H9 (cell line): Measurements from ENCODE around the gene SDK1. TPM values are rescaled to one million over a fixed set of nuclear protein-coding genes. Genes with fewer than 3 reads are reported as not detected.

Source experiments
- DNase-seq: peaks from one replicate; pipeline ENCODE4 v3.0.0-alpha.2; 2017
- H2AFZ ChIP-seq: one replicate; pipeline ENCODE4 v1.6.1; 2013; ENCODE audit warnings: mild to moderate bottlenecking, low read length, control low read depth, moderate library complexity
- H2AK5ac ChIP-seq: 2 replicates; pipeline ENCODE4 v1.6.1; 2013; ENCODE audit warnings: low read length, control low read depth, mixed read lengths; ENCODE audit not compliant: insufficient read length
- H2BK120ac ChIP-seq: one replicate; pipeline ENCODE4 v1.6.1; 2013; ENCODE audit warnings: low read depth, mild to moderate bottlenecking, low read length, control low read depth, inconsistent platforms; ENCODE audit not compliant: poor library complexity, severe bottlenecking
- H2BK12ac ChIP-seq: 2 replicates; pipeline ENCODE4 v1.6.1; 2013; ENCODE audit warnings: low read length, control low read depth, mixed read lengths, low read depth; ENCODE audit not compliant: insufficient read length
- H2BK15ac ChIP-seq: 2 replicates; pipeline ENCODE4 v1.6.1; 2013; ENCODE audit warnings: low read depth, low read length, control low read depth
- H2BK20ac ChIP-seq: one replicate; pipeline ENCODE4 v1.6.1; 2013; ENCODE audit warnings: low read depth, mild to moderate bottlenecking, low read length, control low read depth, inconsistent platforms; ENCODE audit not compliant: poor library complexity, severe bottlenecking
- H2BK5ac ChIP-seq: 2 replicates; pipeline ENCODE4 v1.6.1; 2013; ENCODE audit warnings: low read length, control low read depth, mixed read lengths; ENCODE audit not compliant: insufficient read length
- H3K14ac ChIP-seq: 2 replicates; pipeline ENCODE4 v1.6.1; 2013; ENCODE audit warnings: low read length, control low read depth; ENCODE audit not compliant: insufficient read depth
- H3K18ac ChIP-seq: 2 replicates; pipeline ENCODE4 v1.6.1; 2013; ENCODE audit warnings: low read depth, mild to moderate bottlenecking, mixed read lengths, low read length, control low read depth; ENCODE audit not compliant: insufficient read length
- H3K23ac ChIP-seq: 2 replicates; pipeline ENCODE4 v1.6.1; 2013; ENCODE audit warnings: low read length, control low read depth, mixed read lengths, low read depth; ENCODE audit not compliant: insufficient read length
- H3K23me2 ChIP-seq: 2 replicates; pipeline ENCODE4 v1.6.1; 2013; ENCODE audit warnings: low read depth, mild to moderate bottlenecking, mixed read lengths, low read length, control low read depth; ENCODE audit not compliant: insufficient read length, poor library complexity, severe bottlenecking
- H3K27ac ChIP-seq: 2 replicates; pipeline ENCODE4 v1.5.1; 2013; ENCODE audit warnings: low read length, control low read depth, mixed read lengths, low read depth; ENCODE audit not compliant: insufficient read length
- H3K27me3 ChIP-seq: 2 replicates; pipeline ENCODE4 v1.6.1; 2013; ENCODE audit warnings: low read length, control low read depth, inconsistent platforms; ENCODE audit not compliant: insufficient read depth
- H3K4ac ChIP-seq: 2 replicates; pipeline ENCODE4 v1.6.1; 2013; ENCODE audit warnings: low read depth, mild to moderate bottlenecking, control low read depth, inconsistent platforms, low read length, moderate library complexity
- H3K4me1 ChIP-seq: 2 replicates; pipeline ENCODE4 v1.6.1; 2013; ENCODE audit warnings: low read length, control low read depth, inconsistent platforms; ENCODE audit not compliant: insufficient read depth
- H3K4me2 ChIP-seq: 2 replicates; pipeline ENCODE4 v1.6.1; 2013; ENCODE audit warnings: low read length, control low read depth, mixed read lengths; ENCODE audit not compliant: insufficient read length, insufficient read depth
- H3K56ac ChIP-seq: 2 replicates; pipeline ENCODE4 v1.6.1; 2013; ENCODE audit warnings: low read depth, mild to moderate bottlenecking, mixed read lengths, low read length, control low read depth; ENCODE audit not compliant: insufficient read length
- H3K79me1 ChIP-seq: 2 replicates; pipeline ENCODE4 v1.6.1; 2013; ENCODE audit warnings: low read depth, mild to moderate bottlenecking, moderate library complexity, low read length, control low read depth, inconsistent platforms; ENCODE audit not compliant: insufficient read depth, poor library complexity, severe bottlenecking
- H3K79me2 ChIP-seq: 2 replicates; pipeline ENCODE4 v1.6.1; 2013; ENCODE audit warnings: low read length, control low read depth, inconsistent platforms; ENCODE audit not compliant: insufficient read depth
- H3K9ac ChIP-seq: 2 replicates; pipeline ENCODE4 v1.6.1; 2013; ENCODE audit warnings: low read length, control low read depth, mixed read lengths; ENCODE audit not compliant: insufficient read length; ENCODE audit errors: extremely low read depth
- H3K9me3 ChIP-seq: one replicate; pipeline ENCODE4 v1.6.1; 2013; ENCODE audit warnings: low read depth, low read length, inconsistent platforms; ENCODE audit not compliant: control insufficient read depth
- H3T11ph ChIP-seq: one replicate; pipeline ENCODE4 v1.6.1; 2013; ENCODE audit warnings: mild to moderate bottlenecking, low read length, control low read depth, inconsistent platforms
- H4K20me1 ChIP-seq: one replicate; pipeline ENCODE4 v1.6.1; 2013; ENCODE audit not compliant: control insufficient read depth, insufficient read length, insufficient read depth
- H4K5ac ChIP-seq: 2 replicates; pipeline ENCODE4 v1.6.1; 2013; ENCODE audit warnings: low read depth, mild to moderate bottlenecking, mixed read lengths, low read length, control low read depth; ENCODE audit not compliant: insufficient read length
- H4K8ac ChIP-seq: replicated peaks from 2 replicates; pipeline ENCODE4 v1.6.1; 2013; ENCODE audit warnings: low read length, control low read depth, mixed read lengths, low read depth; ENCODE audit not compliant: insufficient read length
- H4K91ac ChIP-seq: 2 replicates; pipeline ENCODE4 v1.6.1; 2013; ENCODE audit warnings: low read depth, mild to moderate bottlenecking, moderate library complexity, mixed read lengths, low read length, control low read depth; ENCODE audit not compliant: insufficient read length
- H3K27ac Mint-ChIP-seq, 3 experiments: 2 replicates in 2 of 3; 3 replicates in 1 of 3; pipeline ENCODE4 v1.8.0; 2020 to 2021; ENCODE audit warnings: mixed read lengths in 3 of 3, mild to moderate bottlenecking in 1 of 3, moderate library complexity in 1 of 3
- H3K27me3 Mint-ChIP-seq: 2 replicates; pipeline ENCODE4 v1.8.0; 2021; ENCODE audit warnings: low read depth, mild to moderate bottlenecking, moderate library complexity, mixed read lengths
- H3K36me3 Mint-ChIP-seq, 3 experiments: 2 replicates in 2 of 3; 3 replicates in 1 of 3; pipeline ENCODE4 v1.8.0; 2020 to 2021; ENCODE audit warnings: low read depth in 3 of 3, mixed read lengths in 3 of 3; ENCODE audit not compliant: insufficient read depth in 1 of 3
- H3K4me1 Mint-ChIP-seq, 2 experiments: 2 replicates each; pipeline ENCODE4 v1.8.0; 2020; ENCODE audit warnings: mixed read lengths in 2 of 2
- H3K4me3 Mint-ChIP-seq, 2 experiments: 2 replicates in 1 of 2; 3 replicates in 1 of 2; pipeline ENCODE4 v1.8.0; 2020 to 2021; ENCODE audit warnings: mild to moderate bottlenecking in 2 of 2, mixed read lengths in 2 of 2, moderate library complexity in 1 of 2
- H3K9me3 Mint-ChIP-seq, 2 experiments: 2 replicates in 1 of 2; 3 replicates in 1 of 2; pipeline ENCODE4 v1.8.0; 2020; ENCODE audit warnings: mild to moderate bottlenecking in 2 of 2, mixed read lengths in 2 of 2, moderate library complexity in 1 of 2
- whole genome bisulfite sequencing: extraction: QIAGEN DNeasy Blood & Tissue Kit; methylation state at CpG from one replicate; pipeline ENCODE4 v1.1.7; 2013; ENCODE audit warnings: missing lambda C conversion rate, low lambda C conversion rate, mixed read lengths; ENCODE audit not compliant: insufficient read length; ENCODE audit errors: extremely low coverage; 5-methylcytosine and 5-hydroxymethylcytosine counted together
- total RNA-seq: library from RNA; stranded (reverse); gene quantifications from 2 replicates; pipeline ENCODE4 v1.2.1, GENCODE V29; 2021
- TF ChIP-seq, protein P1 (sequence below): fragments of 200-600 bp; sonication (generic); conservative IDR thresholded peaks from 3 replicates; pipeline ENCODE4 v1.8.0; 2021; ENCODE audit warnings: antibody characterized with exemption, mild to moderate bottlenecking

SDK1 gene
- total RNA-seq, 1 experiment from 2014 or later: 8.7 TPM

DNA sequence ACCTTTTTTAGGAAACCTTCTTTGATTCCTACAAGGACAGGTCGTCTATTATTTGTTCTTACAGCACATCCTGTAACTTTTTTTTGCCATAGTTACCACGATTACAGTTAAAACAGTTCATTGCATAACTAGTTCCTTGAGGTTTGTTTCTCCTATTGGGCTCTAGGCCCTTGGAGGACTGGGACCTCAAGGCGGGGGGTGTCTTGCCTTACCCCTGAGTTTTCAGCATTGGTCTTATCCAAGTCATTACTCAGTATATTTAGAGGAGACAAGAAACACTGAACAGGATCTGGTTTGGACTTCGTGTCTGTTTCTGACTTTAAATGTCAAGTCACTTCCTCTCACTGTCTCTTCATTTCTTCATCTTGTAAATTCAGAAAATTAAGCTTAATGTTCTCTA is 369.8 kb downstream of the SDK1 start:
- no peak overlapping the region for H3K27ac Mint-ChIP-seq
- H3K9me3 Mint-ChIP-seq: no peaks in the 10 kb centered on the region
- H3K14ac ChIP-seq: no peak overlapping the region
- H3K9me3 ChIP-seq: no peaks in the 10 kb centered on the region
- H3K56ac ChIP-seq: no peak overlapping the region
- peaks cover 2 to 4% of the 10 kb centered on the region in 2 experiments; a peak in 3 of 4 replicates for H3K4me1 Mint-ChIP-seq
- no peak overlapping the region for H3K4me3 Mint-ChIP-seq
- H3K4ac ChIP-seq: no peak overlapping the region
- no peak overlapping the region for H2BK20ac ChIP-seq
- H4K5ac ChIP-seq: no peak overlapping the region
- H4K91ac ChIP-seq: no peak overlapping the region
- H3K18ac ChIP-seq: no peak overlapping the region
- no peak overlapping the region for H3T11ph ChIP-seq
- H3K4me1 ChIP-seq: no peaks in the 10 kb centered on the region
- no peak overlapping the region for H4K8ac ChIP-seq
- no peak overlapping the region for H2BK12ac ChIP-seq
- WGBS: no CpG with 5 or more reads among the region's 4 CpGs
- H2BK15ac ChIP-seq: no peak overlapping the region
- H2BK120ac ChIP-seq: no peak overlapping the region
- H3K23ac ChIP-seq: no peak overlapping the region
- H2AK5ac ChIP-seq: no peak overlapping the region
- H3K36me3 Mint-ChIP-seq: no peaks in the 10 kb centered on the region
- H3K79me1 ChIP-seq: no peaks in the 10 kb centered on the region
- no peaks in the 10 kb centered on the region for H3K27me3 ChIP-seq
- no peak overlapping the region for H3K9ac ChIP-seq
- no peaks in the 10 kb centered on the region for H3K79me2 ChIP-seq
- no peak for DNase-seq
- H3K4me2 ChIP-seq: no peak overlapping the region
- H3K27ac ChIP-seq: no peak overlapping the region
- no peak overlapping the region for H2BK5ac ChIP-seq
- H2AFZ ChIP-seq: no peak overlapping the region
- H4K20me1 ChIP-seq: no peaks in the 10 kb centered on the region
- H3K23me2 ChIP-seq: no peaks in the 10 kb centered on the region
- TF ChIP-seq, protein P1, sequence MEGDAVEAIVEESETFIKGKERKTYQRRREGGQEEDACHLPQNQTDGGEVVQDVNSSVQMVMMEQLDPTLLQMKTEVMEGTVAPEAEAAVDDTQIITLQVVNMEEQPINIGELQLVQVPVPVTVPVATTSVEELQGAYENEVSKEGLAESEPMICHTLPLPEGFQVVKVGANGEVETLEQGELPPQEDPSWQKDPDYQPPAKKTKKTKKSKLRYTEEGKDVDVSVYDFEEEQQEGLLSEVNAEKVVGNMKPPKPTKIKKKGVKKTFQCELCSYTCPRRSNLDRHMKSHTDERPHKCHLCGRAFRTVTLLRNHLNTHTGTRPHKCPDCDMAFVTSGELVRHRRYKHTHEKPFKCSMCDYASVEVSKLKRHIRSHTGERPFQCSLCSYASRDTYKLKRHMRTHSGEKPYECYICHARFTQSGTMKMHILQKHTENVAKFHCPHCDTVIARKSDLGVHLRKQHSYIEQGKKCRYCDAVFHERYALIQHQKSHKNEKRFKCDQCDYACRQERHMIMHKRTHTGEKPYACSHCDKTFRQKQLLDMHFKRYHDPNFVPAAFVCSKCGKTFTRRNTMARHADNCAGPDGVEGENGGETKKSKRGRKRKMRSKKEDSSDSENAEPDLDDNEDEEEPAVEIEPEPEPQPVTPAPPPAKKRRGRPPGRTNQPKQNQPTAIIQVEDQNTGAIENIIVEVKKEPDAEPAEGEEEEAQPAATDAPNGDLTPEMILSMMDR: no peak
- H3K27me3 Mint-ChIP-seq: no peaks in the 10 kb centered on the region; the same call in 1 of the 2 replicates
